HG02885 (cell line): Measurements from ENCODE around the gene CCDC9.
"Not testable (repeated sequence)": the region's sequence is repeated elsewhere in the genome, so short reads cannot be mapped to it uniquely, and the experiment has no call there.

Source experiments
- ATAC-seq: cut with Tn5 transposase; IDR thresholded peaks from one replicate; pipeline ENCODE4 v1.9.1; 2021; ENCODE audit warnings: mild to moderate bottlenecking; ENCODE audit not compliant: unreplicated experiment, poor library complexity

The CCDC9 gene

DNA sequence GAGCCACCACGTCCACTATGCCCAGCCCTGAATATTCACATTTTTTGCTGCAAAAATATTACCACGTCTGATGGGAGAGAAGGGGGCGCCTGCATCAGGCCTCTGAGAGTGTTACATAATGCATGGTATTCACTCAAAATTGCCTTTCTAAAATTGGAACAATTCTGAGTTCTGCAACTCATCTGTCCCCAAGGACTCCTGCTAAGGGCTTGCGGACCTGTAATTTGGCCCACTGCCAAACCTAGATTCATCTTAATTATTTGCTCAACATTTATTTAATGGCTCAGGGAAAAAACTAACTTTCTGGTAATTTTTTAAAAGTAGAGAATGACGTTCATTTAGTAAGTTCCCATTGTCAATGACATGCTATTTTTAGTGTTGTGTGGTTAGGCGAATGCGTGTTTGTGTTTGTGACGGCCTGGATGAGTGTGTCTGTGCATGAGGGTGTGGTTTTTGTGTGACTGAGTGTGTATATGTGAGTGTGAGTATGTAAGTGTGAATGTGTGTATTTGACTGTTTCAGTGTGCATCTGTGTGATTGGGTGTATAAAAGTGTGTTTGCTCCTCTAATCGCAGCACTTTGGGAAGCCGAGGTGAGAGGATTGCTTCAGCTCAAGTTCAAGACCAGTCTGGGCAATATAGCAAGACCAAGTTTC, 27.2 kb downstream of the CCDC9 start:
- no peak for ATAC-seq

GRCh38 chr19:47284324-47284899, 28.1 kb downstream of the CCDC9 start:
- ATAC-seq: no peak

- no peak for ATAC-seq
Observed at GRCh38 chr19:47296036-47296435, 39.7 kb downstream of the CCDC9 start.

GRCh38 chr19:47300867-47301266, 44.5 kb downstream of the CCDC9 start:
- ATAC-seq: not testable (repeated sequence)

DNA sequence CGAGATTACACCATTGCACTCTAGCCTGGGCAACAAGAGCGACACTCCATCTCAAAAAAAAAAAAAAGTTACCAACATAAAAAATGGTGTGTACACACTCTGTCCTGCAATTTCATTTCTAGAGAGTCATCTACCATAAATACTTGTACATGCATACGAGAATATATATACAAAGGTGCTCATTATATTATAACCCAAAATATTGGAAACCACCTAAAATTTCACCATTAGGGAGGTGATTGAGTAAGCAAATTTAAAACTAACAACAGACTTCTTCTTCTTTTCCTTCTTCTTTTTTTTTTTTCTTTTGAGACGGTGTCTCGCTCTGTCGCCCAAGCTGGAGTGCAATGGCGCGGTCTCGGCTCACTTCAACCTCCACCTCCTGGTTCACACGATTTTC, 45.9 kb downstream of the CCDC9 start:
- ATAC-seq: no peak

DNA sequence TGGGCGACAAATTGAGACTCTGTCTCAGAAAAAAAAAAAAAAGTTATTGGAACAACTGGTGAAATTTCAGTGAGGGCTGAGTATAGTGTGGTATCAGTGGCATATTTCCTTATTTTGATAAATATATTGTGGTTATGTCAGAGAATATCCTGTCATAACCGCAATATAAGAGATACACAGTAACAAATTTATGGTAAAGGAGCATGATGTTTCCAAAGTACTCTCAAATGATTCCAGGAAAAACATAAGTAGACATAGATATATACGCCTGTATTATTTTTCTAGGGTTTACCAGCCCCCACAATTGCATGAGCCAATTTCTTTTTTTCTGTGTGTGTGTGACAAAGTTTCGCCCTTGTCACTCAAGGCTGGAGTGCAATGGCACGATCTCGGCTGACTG, 47.6 kb downstream of the CCDC9 start:
- ATAC-seq: no peak

DNA sequence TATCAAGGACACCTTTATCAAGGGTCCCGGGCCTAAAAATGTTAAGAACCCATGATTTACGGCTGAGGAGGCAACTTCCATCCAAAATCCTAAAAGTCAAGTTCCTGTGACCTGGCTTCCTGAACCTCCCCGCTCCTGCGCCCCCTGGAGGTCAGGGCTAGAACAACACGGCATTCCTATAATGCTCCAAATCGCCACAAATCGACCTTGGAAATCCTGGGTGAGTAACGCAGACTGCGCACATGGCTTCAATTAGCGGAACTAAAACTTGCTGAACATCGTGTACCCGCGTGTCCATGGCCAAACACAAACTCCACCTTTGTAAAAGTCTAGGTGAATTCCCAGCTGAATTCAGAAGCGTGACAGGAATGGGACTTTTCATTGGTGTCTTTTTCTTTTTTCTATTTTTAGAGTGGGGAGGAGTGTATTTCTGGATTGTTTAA, 49.0 kb downstream of the CCDC9 start:
- ATAC-seq: no peak

DNA sequence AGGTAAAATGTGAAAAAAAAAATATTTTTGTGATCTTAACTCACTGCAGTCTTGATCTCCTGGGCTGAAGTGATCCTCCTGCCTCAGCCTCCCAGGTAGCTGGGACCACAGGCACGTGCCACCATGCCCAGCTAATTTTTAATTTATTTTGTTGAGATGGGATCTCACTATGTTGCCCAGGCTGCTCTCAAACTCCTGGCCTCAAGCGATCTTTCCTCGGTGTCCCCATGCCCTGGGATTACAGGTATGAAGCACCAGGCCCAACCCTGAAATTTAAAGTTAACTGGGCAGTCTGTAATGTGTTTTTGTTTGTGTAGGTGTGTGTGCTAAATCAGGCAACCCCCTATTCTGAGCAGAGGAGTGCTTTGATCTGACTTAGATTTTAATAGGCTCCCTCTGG, 50.0 kb downstream of the CCDC9 start:
- no peak for ATAC-seq

DNA sequence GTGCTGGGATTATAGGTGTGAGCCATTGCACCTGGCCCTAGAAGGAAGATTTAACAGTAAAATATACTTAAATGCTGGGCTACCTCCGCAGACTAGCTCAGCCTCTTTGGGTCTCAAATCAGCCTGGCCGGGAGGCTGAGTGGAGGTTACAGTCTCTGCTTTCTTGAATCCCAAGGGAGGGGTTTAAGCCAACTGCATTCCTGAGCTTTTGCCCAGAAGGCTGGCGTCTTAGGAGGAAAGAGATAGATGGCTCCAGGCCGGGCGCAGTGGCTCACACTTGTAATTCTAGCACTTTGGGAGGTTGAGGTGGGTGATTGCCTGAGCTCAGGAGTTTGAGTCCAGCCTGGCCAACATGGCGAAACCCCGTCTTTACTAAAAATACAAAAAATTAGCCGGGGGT, 52.7 kb downstream of the CCDC9 start:
- ATAC-seq: no peak

- ATAC-seq: no peak
Observed at GRCh38 chr19:47309608-47310007, 53.3 kb downstream of the CCDC9 start, which contains the start of gene C5AR1. TSS of gene C5AR1 (plus strand) at chr19:47309861. CDS start at chr19:47309896, 35 bp downstream.

GRCh38 chr19:47310323-47310722, 54.0 kb downstream of the CCDC9 start:
- no peak for ATAC-seq

GRCh38 chr19:47310819-47311218, 54.5 kb downstream of the CCDC9 start:
- no peak for ATAC-seq

GRCh38 chr19:47312366-47313006, 56.2 kb downstream of the CCDC9 start:
- ATAC-seq: no peak

GRCh38 chr19:47313754-47314295, 57.5 kb downstream of the CCDC9 start:
- no peak for ATAC-seq

DNA sequence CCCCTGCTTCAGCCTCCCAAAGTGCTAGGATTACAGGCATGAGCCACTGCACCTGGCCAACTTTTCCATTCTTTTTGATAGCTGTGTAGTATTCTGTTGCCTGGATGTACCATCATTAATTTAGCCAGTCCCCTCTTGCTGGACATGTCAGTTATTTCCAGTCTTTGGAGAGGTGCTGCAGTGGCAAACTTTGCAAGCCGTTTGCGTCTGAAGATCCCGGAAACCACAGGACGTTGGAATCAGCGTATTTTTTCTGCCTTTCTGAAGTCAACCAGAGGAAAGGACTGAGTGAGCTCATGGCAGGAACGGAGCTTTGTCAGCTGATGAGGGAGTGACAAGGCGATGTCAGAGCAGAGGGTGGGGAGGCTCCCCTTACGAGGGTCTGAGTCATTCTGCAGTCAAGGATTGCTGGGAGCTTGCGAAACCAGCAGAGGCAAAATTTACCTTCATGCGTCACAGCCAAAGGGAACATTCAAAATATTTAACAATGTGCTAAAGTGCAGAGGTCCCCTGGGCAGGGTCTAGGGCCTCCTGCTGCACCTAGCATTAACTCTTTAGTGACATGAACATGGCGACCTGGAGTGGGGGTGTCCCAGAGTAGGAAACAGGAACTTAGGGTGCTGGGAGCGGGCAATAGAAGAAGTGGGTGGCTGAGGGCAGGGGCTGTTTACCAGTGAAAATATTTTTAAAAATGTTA, 58.9 kb downstream of the CCDC9 start:
- ATAC-seq: no peak

- no peak for ATAC-seq
Observed at GRCh38 chr19:47316513-47316912, 60.2 kb downstream of the CCDC9 start.

- ATAC-seq: no peak
Observed at GRCh38 chr19:47319923-47320871, 63.9 kb downstream of the CCDC9 start.
